Esophagus (tissue), 2 donors: ENCODE measurements around the gene APBB3. TPM values are rescaled to one million over a fixed set of nuclear protein-coding genes. Genes with fewer than 3 reads are reported as not detected.

Experiments
- H3K27ac ChIP-seq, 2 donors: one replicate each; pipeline ENCODE4 v1.5.1; 2013; ENCODE audit warnings: low read depth in 2 of 2, mild to moderate bottlenecking in 2 of 2, inconsistent platforms in 1 of 2, low read length in 1 of 2, moderate library complexity in 1 of 2
- H3K27me3 ChIP-seq, 2 donors: one replicate each; pipeline ENCODE4 v1.6.1; 2013; ENCODE audit warnings: low read length in 2 of 2, control low read depth in 1 of 2, mild to moderate bottlenecking in 1 of 2; ENCODE audit not compliant: insufficient read depth in 2 of 2, control insufficient read depth in 1 of 2
- H3K36me3 ChIP-seq, 2 donors: one replicate each; pipeline ENCODE4 v1.6.1; 2013; ENCODE audit warnings: low read length in 1 of 2; ENCODE audit not compliant: control insufficient read depth in 2 of 2, insufficient read depth in 2 of 2
- H3K4me1 ChIP-seq, 2 donors: one replicate each; pipeline ENCODE4 v1.6.1; 2013; ENCODE audit warnings: low read length in 1 of 2; ENCODE audit not compliant: control insufficient read depth in 2 of 2, insufficient read depth in 2 of 2
- H3K4me3 ChIP-seq, 2 donors: one replicate each; pipeline ENCODE4 v1.5.1; 2013; ENCODE audit warnings: low read length in 2 of 2, mild to moderate bottlenecking in 2 of 2, low read depth in 1 of 2, moderate library complexity in 1 of 2
- H3K9me3 ChIP-seq, 2 donors: one replicate each; pipeline ENCODE4 v1.6.1; 2013; ENCODE audit warnings: mild to moderate bottlenecking in 2 of 2, low read depth in 1 of 2, low read length in 1 of 2, moderate library complexity in 1 of 2; ENCODE audit not compliant: control insufficient read depth in 2 of 2, insufficient read depth in 1 of 2
- WGBS, 2 donors: extraction: QIAGEN DNeasy Blood & Tissue Kit; methylation state at CpG; one replicate each; pipeline ENCODE4 v1.1.7; 2013; 5-methylcytosine and 5-hydroxymethylcytosine counted together
- polyA plus RNA-seq, 2 donors: library from polyadenylated mRNA; stranded (reverse); fragments of 200-250 nt; gene quantifications; one replicate each; pipeline ENCODE4 v1.2.3, GENCODE V29; 2013
- donor health status: healthy with polysubstance abuse.
- donor health status: Bipolar disorder and iron deficiency.

APBB3 gene
- polyA plus RNA-seq, 2 donors, result 10.9 to 20.7 TPM

- Histone ChIP-seq H3K4me3 (no peak overlapping the region), H3K9me3 (no peaks in the 10 kb centered on the region), H3K27me3 (no peaks in the 10 kb centered on the region), H3K27ac (peak overlapping the region in 1 of 2 donors; percentile 27), H3K4me1 (peaks cover 4 to 18% of the 10 kb centered on the region in 2 donors), H3K36me3 (peaks cover 16 to 20% of the 10 kb centered on the region in 2 donors)
- WGBS, 2 donors, result 95 to 96% methylated on average over 13 of the region's 13 CpGs
Observed at GRCh38 chr5:140567871-140568270, 3.5 kb upstream of the APBB3 start.

GRCh38 chr5:140567136-140567818, 2.9 kb upstream of the APBB3 start:
- 90 to 91% methylated on average over 22 of the region's 22 CpGs for WGBS, 2 donors

GRCh38 chr5:140566665-140567064, 2.3 kb upstream of the APBB3 start:
- Histone ChIP-seq H3K4me1 (peaks cover 4 to 20% of the 10 kb centered on the region in 2 donors), H3K27me3 (no peaks in the 10 kb centered on the region), H3K4me3 (no peak overlapping the region), H3K9me3 (no peaks in the 10 kb centered on the region), H3K27ac (no peak overlapping the region), H3K36me3 (peaks cover 16 to 24% of the 10 kb centered on the region in 2 donors)
- WGBS, 2 donors, result 90 to 92% methylated on average over 5 of the region's 5 CpGs

More at GRCh38 chr5:140567136-140567818, 2.9 kb upstream of the APBB3 start:
- H3K27ac ChIP-seq, result peak overlapping the region in 1 of 2 donors; percentile 16
- no peak overlapping the region for H3K4me3 ChIP-seq
- H3K4me1 ChIP-seq, result peaks cover 4 to 18% of the 10 kb centered on the region in 2 donors
- H3K27me3 ChIP-seq, result no peaks in the 10 kb centered on the region
- peaks cover 16 to 20% of the 10 kb centered on the region in 2 donors for H3K36me3 ChIP-seq
- H3K9me3 ChIP-seq, result no peaks in the 10 kb centered on the region

- 51 to 64% methylated on average over 4 of the region's 4 CpGs for WGBS, 2 donors
- Histone ChIP-seq H3K9me3 (no peaks in the 10 kb centered on the region), H3K36me3 (peaks cover 18 to 30% of the 10 kb centered on the region in 2 donors), H3K4me1 (peaks cover 4 to 20% of the 10 kb centered on the region in 2 donors), H3K27ac (peak overlapping the region; percentile 92 to 94), H3K4me3 (peak overlapping the region in 1 of 2 donors; percentile 73), H3K27me3 (no peaks in the 10 kb centered on the region)
Observed at GRCh38 chr5:140565780-140566095, 1.3 kb upstream of the APBB3 start.

- peak overlapping the region; percentile 92 to 94 for H3K27ac ChIP-seq
- H3K4me3 ChIP-seq, result peak overlapping the region; percentile 73 to 78
- peaks cover 4 to 20% of the 10 kb centered on the region in 2 donors for H3K4me1 ChIP-seq
- no peaks in the 10 kb centered on the region for H3K9me3 ChIP-seq
- 4 to 6% methylated on average over 13 of the region's 13 CpGs for WGBS, 2 donors
- no peaks in the 10 kb centered on the region for H3K27me3 ChIP-seq
- H3K36me3 ChIP-seq, result peaks cover 22 to 34% of the 10 kb centered on the region in 2 donors
Observed at GRCh38 chr5:140565024-140565779, 804 bp upstream of the APBB3 start.

GRCh38 chr5:140563596-140563995, 802 bp downstream of the APBB3 start:
- Histone ChIP-seq H3K4me3 (peak overlapping the region; percentile 73 to 78), H3K9me3 (no peaks in the 10 kb centered on the region), H3K36me3 (peaks cover 22 to 33% of the 10 kb centered on the region in 2 donors), H3K27me3 (no peaks in the 10 kb centered on the region), H3K4me1 (peaks cover 4 to 20% of the 10 kb centered on the region in 2 donors), H3K27ac (peak overlapping the region; percentile 92 to 94)
- WGBS, 2 donors, result 64 to 65% methylated on average over 8 of the region's 8 CpGs

- Histone ChIP-seq H3K27me3 (no peaks in the 10 kb centered on the region), H3K36me3 (peaks cover 12 to 22% of the 10 kb centered on the region in 2 donors), H3K4me1 (peaks cover 0 to 17% of the 10 kb centered on the region in 2 donors), H3K27ac (no peak overlapping the region), H3K4me3 (no peak overlapping the region), H3K9me3 (no peaks in the 10 kb centered on the region)
- WGBS, 2 donors, result 89 to 93% methylated on average over 10 of the region's 10 CpGs
Observed at GRCh38 chr5:140561753-140562523, 2.5 kb downstream of the APBB3 start.

- H3K27me3 ChIP-seq, result no peaks in the 10 kb centered on the region
- no peak overlapping the region for H3K4me3 ChIP-seq
- H3K27ac ChIP-seq, result no peak overlapping the region
- WGBS, 2 donors, result 90% methylated on average over 10 of the region's 10 CpGs
- no peaks in the 10 kb centered on the region for H3K9me3 ChIP-seq
- H3K4me1 ChIP-seq, result peaks cover 0 to 12% of the 10 kb centered on the region in 2 donors
- H3K36me3 ChIP-seq, result peaks cover 6 to 16% of the 10 kb centered on the region in 2 donors
Observed at GRCh38 chr5:140560227-140560626, 4.2 kb downstream of the APBB3 start.

GRCh38 chr5:140558542-140558941, 5.9 kb downstream of the APBB3 start:
- Histone ChIP-seq H3K9me3 (no peaks in the 10 kb centered on the region), H3K27ac (no peak overlapping the region), H3K36me3 (peaks cover 6 to 16% of the 10 kb centered on the region in 2 donors), H3K4me1 (peaks cover 0 to 7% of the 10 kb centered on the region in 2 donors), H3K4me3 (no peak overlapping the region), H3K27me3 (no peaks in the 10 kb centered on the region)
- WGBS, 2 donors, result 93 to 96% methylated on average over 9 of the region's 9 CpGs
